Stomach (tissue), 9 donors: ENCODE data around the gene BTLA. TPM values are rescaled to one million over a fixed set of nuclear protein-coding genes. Genes with fewer than 3 reads are reported as not detected.

Experiments
- DNase-seq, 2 donors: peaks; one replicate each; pipeline versions ENCODE4 v3.0.0 to v3.0.0-alpha.2; 2013 to 2019
- H3K27ac ChIP-seq, 5 donors: fragments of 200-600 bp in 4 of 5; sonication (generic) in 4 of 5; one replicate each; pipeline ENCODE4 v1.5.1; 2013 to 2019; ENCODE audit warnings: mild to moderate bottlenecking in 1 of 5, moderate library complexity in 1 of 5
- H3K27me3 ChIP-seq, 3 donors: fragments of 200-600 bp; sonication (generic); one replicate each; pipeline ENCODE4 v1.5.1; 2017 to 2019; ENCODE audit warnings: mixed run types in 1 of 3
- H3K36me3 ChIP-seq, 4 donors: fragments of 200-600 bp; sonication (generic); 1 replicate in 3 of 4; 2 replicates in 1 of 4; pipeline ENCODE4 v1.5.1; 2016 to 2019
- H3K4me1 ChIP-seq, 4 donors: fragments of 200-600 bp; sonication (generic); one replicate each; pipeline ENCODE4 v1.5.1; 2016 to 2019
- H3K4me3 ChIP-seq, 4 donors: fragments of 200-600 bp; sonication (generic) in 3 of 4; one replicate each; pipeline ENCODE4 v1.5.1; 2016 to 2019; ENCODE audit warnings: mild to moderate bottlenecking in 1 of 4
- H3K9me3 ChIP-seq, 4 donors: fragments of 200-600 bp; sonication (generic); one replicate each; pipeline ENCODE4 v1.5.1; 2016 to 2019
- EP300 ChIP-seq: sonication (generic); formaldehyde crosslinking; IDR thresholded peaks from one replicate; pipeline ENCODE4 v1.6.1; 2017; ENCODE audit warnings: antibody characterized with exemption
- POLR2A ChIP-seq, 4 donors: fragments of 450-650 bp; IDR thresholded peaks; one replicate each; pipeline ENCODE4 v1.6.1; 2016; ENCODE audit warnings: antibody characterized with exemption in 4 of 4, control low read depth in 2 of 4, mild to moderate bottlenecking in 1 of 4, moderate library complexity in 1 of 4
- POLR2AphosphoS5 ChIP-seq, 3 donors: sonication (generic); formaldehyde crosslinking; IDR thresholded peaks; one replicate each; pipeline ENCODE4 v1.6.1; 2016; ENCODE audit warnings: antibody characterized with exemption in 3 of 3
- WGBS, 5 donors: extraction: QIAGEN DNeasy Blood & Tissue Kit in 3 of 5; methylation state at CpG; one replicate each; pipeline versions ENCODE4 v1.1.5 to v1.1.7; 2013 to 2018; 5-methylcytosine and 5-hydroxymethylcytosine counted together
- intact Hi-C: fragments of 100-400 bp; cut with DNase I; formaldehyde crosslinking; loops from one replicate; pipeline ENCODE4 v1.15.1; 2023; ENCODE audit warnings: low total_unique reads
- polyA plus RNA-seq, 3 donors: library from polyadenylated mRNA; stranded (reverse); fragments of 200-250 nt; gene quantifications; one replicate each; pipeline ENCODE4 v1.2.3, GENCODE V29; 2013
- total RNA-seq, 5 donors: library from RNA; depleted of rRNA; stranded (reverse); fragments of >200 nt; gene quantifications; one replicate each; pipeline versions ENCODE4 v1.1.0 to v1.2.3, GENCODE V29; 2014 to 2016
- TF ChIP-seq, protein P1 (sequence below), 7 experiments: fragments of 450-650 bp in 4 of 7; fragments of 200-600 bp in 3 of 7; sonication (generic) in 3 of 7; IDR thresholded peaks; one replicate each; pipeline ENCODE4 v1.5.1; 2016 to 2019; ENCODE audit warnings: antibody characterized with exemption in 7 of 7, control low read depth in 2 of 7, mild to moderate bottlenecking in 1 of 7
- donor health status: healthy with polysubstance abuse.
- donor health status: Bipolar disorder and iron deficiency.
- donor health status: healthy.

The BTLA gene
- total and polyA plus RNA-seq, 8 donors = 1.1 to 2.4 TPM; not detected in 6

DNA sequence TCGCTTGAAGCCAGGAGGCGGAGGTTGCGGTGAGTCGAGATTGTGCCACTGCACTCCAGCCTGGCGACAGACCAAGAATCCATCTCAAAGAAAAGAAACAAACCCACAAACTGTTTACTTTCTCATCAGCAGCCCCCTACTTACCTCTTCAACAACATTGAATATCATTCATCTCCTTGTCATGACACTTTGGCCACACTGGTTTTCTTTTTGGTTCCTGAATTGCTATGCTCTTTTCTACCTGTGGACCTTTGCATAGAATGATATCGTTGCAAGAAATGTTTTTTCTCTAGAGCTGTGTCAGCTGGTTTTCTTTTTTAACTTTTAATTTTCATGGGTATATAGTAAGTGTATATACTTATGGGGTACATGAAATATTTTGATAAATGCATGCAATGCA lies 83.9 kb downstream of the BTLA start:
- Histone ChIP-seq H3K27me3 (no peaks in the 10 kb centered on the region), H3K9me3 (no peaks in the 10 kb centered on the region), H3K36me3 (no peaks in the 10 kb centered on the region), H3K4me3 (no peak overlapping the region), H3K27ac (no peak overlapping the region), H3K4me1 (no peaks in the 10 kb centered on the region)
- no peak for DNase-seq
- 84 to 94% (median 91%) methylated on average over 6 of the region's 6 CpGs for WGBS, 5 donors
- no peak for TF ChIP-seq EP300
- TF ChIP-seq POLR2A (IDR thresholded peaks at IDR 0.05) = no peak
- TF ChIP-seq POLR2AphosphoS5 (IDR thresholded peaks at IDR 0.05) = no peak
- TF ChIP-seq, protein P1, sequence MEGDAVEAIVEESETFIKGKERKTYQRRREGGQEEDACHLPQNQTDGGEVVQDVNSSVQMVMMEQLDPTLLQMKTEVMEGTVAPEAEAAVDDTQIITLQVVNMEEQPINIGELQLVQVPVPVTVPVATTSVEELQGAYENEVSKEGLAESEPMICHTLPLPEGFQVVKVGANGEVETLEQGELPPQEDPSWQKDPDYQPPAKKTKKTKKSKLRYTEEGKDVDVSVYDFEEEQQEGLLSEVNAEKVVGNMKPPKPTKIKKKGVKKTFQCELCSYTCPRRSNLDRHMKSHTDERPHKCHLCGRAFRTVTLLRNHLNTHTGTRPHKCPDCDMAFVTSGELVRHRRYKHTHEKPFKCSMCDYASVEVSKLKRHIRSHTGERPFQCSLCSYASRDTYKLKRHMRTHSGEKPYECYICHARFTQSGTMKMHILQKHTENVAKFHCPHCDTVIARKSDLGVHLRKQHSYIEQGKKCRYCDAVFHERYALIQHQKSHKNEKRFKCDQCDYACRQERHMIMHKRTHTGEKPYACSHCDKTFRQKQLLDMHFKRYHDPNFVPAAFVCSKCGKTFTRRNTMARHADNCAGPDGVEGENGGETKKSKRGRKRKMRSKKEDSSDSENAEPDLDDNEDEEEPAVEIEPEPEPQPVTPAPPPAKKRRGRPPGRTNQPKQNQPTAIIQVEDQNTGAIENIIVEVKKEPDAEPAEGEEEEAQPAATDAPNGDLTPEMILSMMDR (IDR thresholded peaks at IDR 0.05) = no peak
- intact Hi-C loops = no loop called here

Other genes with a start within 250 kb of the BTLA start
- 1 to 10 TPM in 1 of 5 donors, not detected in 4; 1.1 TPM for gene SLC9C1, start 205.3 kb downstream of the BTLA start, total RNA-seq
- not detected for gene SLC9C1, start 205.3 kb downstream of the BTLA start, polyA plus RNA-seq
- 10 to 100 TPM in 2 of 5 donors, 1 to 10 TPM in 3; 3.2 to 50.0 (median 9.0) TPM for gene CD200, start 166.3 kb downstream of the BTLA start, total RNA-seq
- gene CD200, start 166.3 kb downstream of the BTLA start, polyA plus RNA-seq = 1 to 10 TPM; 2.2 to 4.2 (median 2.7) TPM
- 10 to 100 TPM; 25.7 to 76.2 (median 62.2) TPM for gene ATG3, start 62.5 kb upstream of the BTLA start, total RNA-seq
- gene ATG3, start 62.5 kb upstream of the BTLA start, polyA plus RNA-seq = 10 to 100 TPM; 28.9 to 54.1 (median 48.4) TPM
- gene SLC35A5, start 62.6 kb upstream of the BTLA start, total RNA-seq = 10 to 100 TPM; 17.1 to 67.7 (median 32.6) TPM
- 1 to 10 TPM; 4.6 to 6.4 (median 6.2) TPM for gene SLC35A5, start 62.6 kb upstream of the BTLA start, polyA plus RNA-seq
- gene CCDC80, start 141.7 kb upstream of the BTLA start, total RNA-seq = 100 to 1,000 TPM in 1 of 5 donors, 10 to 100 TPM in 3, 1 to 10 TPM in 1; 2.3 to 158 (median 29.0) TPM
- 10 to 100 TPM in 2 of 3 donors, 1 to 10 TPM in 1; 7.4 to 11.8 (median 10.2) TPM for gene CCDC80, start 141.7 kb upstream of the BTLA start, polyA plus RNA-seq